Activated effector memory CD4-positive, alpha-beta T cell treated with Interleukin-2 at 50 U/mL for 16 hours (primary cell): ENCODE data around the gene RFLNA.

Source experiments
- DNase-seq: peaks from one replicate; pipeline ENCODE4 v3.0.0-alpha.2; 2020

The RFLNA gene

DNA sequence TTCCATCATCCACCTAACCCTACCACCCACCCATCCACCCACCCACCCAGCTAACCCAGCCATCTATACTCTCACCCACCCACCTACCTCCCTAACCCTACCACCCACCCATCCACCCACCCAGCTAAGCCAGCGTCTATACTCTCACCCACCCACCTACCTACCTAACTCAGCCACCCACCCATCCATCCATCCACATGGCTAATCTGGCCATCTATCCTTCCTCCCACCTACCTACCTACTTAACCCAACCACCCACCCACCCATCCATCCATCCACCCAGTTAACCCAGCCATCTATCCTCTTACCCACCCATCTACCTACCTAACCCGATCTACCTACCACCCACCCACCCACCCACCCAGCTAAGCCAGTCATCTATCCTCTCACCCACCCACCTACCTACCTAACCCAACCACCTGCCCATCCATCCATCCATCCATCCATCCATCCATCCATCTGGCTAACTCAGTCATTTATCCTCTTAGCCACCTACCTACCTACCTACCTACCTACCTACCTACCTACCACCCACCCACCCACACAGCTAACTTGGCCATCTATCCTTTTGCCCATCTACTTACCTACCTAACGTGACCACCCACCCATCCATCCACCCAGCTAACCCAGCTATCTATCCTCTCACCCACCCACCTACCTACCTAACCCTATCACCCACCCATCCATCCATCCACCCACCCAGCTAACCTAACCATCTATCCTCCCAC lies 44.1 kb downstream of the RFLNA start:
- DNase-seq = no peak

DNA sequence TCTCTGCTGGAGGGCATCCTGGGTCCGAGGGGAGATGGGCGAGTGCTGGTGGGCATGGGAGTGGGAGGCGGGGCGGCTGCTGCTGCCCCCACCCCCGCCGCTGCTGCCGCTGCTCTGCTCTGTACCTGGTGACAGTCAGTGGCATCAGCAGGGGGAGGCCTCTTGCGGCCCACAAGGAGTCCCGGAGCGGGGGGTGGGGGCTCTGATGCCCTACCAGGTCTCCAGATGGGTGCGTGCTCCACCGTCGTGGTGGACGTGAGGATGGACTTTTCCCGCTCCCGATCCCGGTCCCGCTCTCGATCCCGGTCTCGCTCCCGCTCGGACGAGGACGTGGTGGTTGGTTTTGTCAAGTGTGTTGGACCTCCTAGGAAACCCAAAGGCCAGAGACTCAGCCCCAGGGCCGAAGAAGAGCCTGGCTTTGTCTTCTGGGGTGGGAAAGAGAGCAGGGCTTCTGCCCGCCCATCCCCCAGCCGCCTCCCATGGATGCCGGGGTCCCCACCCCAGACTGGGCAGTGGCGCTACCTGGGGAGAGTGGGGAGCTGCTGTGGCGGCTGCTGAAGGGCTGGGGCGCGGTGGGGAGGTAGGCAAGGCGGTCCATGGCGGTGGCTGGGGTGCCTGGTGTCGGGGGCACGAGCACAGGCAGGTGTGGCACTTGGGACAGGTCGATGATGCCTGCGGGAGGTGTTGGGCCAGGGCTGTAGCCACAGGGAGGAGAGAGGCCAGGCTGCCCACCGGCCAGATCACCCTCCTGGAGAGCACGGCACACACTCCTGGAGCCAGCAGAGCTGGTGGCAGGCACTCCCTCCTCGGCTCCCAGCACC lies 45.4 kb downstream of the RFLNA start:
- DNase-seq = no peak

DNA sequence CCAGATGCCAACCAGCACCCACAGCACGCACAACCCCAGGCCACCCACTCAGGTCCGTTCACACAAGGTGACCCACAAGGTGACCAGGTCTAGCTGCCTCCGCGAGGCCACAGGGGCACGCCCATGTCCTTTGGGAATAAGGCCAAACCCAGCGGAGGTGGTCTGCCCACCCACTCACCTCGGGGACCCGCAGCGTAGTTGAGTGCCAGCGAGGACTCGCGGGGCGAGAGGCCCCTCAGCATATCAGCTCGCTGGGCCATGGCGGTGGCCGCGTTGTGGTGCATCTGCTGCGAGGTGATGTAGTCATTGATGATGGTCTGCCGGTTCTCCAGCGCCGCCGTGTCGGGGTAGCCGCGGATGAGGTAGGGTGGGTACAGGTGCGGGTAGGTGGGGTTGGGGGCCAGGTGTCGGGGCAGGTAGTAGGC lies 46.8 kb downstream of the RFLNA start:
- DNase-seq = no peak

DNA sequence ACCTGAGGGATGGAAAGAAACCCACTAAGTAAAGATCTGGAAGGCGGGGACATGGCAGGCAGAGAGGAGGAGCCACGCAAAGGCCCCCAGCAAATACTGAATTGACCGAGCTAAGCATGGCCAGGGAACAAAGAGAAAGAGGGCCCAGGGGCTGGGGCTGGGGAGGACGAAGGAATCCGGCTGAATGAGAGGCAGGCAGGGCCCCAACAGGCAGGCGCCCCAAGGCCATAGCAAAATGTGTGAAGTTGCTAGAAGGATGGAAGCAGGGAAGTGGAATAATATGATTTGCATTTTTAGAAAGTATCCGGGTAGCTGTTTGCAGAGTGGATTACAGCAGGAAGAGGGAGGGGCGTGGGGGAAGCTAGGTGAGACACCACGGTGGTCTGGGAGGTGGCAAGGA lies 49.1 kb downstream of the RFLNA start:
- no peak for DNase-seq

DNA sequence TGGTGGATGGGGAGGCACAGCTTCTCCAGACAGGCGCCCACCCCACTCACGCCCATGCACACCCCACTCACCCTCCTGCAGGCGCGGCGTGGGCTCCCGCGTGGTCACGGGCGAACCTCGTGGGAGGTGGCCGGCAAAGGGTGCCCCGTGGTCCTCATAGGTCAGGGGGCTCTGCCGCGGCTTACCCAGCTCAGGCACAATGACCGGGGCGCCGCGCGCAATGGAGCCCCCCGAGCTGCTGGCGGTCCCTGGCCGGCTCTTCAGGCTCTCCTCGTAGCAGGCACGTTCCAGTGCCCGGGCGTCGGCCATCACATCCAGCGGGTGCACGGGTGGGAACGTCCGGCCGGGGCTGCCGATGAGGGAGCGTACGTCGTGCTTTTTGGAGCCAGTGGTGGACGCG lies 49.6 kb downstream of the RFLNA start:
- DNase-seq = no peak

DNA sequence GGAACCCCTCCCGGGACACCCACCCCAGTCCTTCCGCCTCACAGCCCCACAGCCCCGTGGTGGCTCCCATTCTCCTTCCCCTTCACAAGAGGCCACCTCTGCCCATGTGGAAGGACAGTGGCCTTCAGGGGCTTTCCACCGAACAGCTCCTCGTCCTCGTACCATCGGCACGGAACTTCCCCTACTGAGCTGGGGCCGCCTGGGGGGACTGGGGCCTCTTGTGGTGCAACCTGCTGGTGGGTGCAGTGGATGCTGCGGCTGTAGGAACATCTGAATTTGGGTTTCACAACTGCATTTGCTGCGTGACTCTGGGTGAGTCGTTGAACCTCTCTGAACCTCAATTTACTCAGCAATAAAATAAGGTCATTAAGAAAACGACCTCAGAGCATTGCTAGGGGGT lies 50.9 kb downstream of the RFLNA start:
- DNase-seq = no peak

DNA sequence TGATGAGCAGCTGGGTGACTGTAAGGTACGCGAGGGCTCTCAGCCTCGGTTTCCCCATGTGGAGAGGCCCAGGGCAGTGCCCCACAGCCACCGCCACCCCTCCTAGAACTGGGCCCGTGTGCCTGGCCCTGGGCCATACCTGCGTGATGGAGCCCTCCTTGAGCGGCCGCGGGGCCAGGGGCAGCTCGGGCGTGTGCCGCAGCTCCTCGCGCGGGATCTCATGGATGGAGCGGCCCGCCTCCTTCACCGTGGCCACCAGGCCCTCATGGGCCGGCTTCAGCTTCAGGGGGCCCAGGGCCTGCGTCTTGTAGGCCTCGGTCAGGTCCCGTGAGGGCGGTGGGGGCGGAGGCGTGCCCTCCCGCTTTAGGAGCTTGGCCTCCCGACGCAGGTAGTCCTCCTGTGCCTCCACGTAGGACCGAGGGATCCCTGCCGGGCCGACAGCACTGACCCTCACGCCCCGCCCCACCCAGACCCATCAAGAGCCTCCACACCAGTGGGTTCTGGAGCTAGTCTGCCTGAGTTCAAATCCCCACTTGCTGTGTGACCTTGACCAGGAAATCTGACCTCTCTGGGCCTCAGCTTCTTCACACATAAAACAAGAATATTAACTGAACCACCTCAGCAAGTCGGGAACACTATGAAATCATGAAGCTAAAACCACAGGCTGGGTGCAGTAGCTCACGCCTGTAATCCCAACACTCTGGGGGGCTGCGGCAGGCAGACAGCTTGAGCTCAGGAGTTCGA lies 51.7 kb downstream of the RFLNA start:
- DNase-seq = no peak

DNA sequence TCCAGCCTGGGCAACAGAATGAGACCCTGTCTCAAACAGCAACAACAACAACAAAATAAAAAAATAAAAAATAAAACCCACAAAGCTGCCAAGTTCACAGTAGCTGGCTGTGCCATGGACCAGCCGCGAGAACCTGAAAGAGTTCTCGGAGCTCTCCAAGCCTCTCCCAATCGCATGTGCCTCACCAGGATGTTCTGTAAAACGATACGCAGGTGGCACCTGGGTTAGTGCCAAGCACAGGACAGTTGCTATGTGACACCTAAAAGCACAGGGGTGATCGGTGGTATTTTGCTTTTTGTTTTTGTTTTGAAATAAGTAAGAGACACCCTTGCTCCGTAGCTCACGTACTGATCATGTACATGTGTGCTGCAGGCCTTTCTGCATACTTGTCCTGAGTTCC lies 52.4 kb downstream of the RFLNA start:
- no peak for DNase-seq

DNA sequence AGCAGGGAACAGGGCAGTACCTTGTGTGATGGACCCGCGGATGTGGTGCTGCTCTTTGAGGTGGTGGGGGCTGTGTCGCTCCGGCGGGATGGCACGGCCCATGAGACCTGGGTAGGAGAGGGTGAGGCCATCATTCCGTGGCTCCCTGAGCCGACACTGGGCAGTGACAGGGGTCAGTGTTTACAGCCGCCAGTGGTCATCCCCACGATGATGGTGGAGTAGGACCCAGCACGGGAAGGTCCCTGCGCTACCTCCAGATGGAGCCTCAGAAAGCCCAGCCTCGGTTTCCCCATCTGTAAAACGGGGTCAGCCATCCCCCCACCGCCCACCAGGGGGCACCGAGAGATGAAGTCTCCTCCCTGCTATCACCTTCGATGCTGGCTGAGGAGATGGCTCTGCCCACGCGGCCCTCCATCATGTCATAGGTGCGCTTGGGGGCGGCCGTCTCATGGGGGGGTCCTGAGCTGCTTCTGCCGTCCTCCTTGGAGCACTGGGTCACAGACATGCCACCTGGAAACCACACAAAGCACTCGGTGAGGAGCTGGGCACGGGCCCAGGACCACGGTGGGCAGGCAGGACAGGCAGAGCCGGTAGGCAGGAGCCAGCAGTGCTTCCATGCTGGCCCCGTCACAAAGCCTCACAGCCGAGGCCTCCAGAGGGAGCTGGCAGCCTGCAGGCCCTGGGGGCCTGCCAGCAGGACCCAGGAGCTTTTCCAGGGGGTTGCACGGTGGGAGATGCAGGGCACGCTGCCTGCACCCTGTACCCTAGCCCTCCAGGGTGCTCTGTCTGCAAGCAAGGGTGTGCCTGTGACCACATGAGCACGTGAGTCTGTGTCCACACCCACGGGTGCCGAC lies 53.1 kb downstream of the RFLNA start:
- no peak for DNase-seq

DNA sequence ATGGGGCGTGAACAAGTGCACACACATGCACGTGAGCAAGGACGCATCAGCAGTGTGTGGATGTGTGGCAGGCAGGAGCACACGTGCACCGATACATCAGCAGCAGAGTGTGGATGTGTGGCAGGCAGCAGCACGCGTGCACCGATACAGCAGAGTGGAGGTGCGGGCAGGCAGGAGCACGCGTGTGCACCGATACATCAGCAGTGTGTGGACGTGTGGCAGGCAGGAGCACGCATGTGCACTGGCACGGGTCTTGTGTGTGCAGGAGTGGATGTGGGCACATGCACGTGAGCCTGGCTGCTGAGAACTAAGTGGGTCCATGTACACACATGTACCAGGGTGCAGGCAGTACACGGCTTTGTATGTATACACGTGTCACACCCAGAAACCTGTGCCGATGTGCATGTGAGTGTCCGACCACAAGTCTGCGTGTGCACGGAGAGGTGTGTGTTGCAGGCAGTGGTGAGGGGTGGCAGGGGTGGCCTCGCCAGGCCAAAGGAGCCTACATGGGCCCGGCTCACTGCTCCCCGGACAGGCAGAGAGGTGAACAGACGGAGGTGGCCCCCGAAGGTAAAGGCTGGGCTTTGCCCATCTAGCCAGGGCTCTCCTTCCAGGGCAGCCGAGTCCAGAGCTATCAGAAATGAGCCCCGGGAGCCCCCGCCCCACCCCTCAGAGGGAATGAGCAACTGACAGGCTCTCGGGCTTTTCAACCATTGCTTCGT lies 53.9 kb downstream of the RFLNA start:
- DNase-seq = no peak

DNA sequence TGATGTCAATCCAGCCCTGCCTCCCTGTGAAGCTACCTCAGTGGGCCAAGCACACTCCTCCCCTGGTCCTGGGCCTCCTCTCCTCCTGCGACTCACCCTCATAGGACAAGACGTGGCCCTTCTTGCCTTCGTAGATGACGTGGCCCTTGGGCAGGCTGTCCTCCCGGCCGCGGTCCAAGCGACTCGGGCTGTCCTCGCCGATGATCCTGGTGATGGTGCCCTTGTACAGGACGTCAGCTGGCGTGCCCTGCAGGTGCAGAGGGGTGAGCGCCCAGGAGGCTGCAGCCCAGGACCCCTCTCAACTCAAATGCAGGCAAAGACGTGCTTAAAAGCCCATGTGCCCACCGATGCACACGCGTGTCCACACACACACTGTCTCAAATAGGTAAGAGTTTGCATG lies 55.6 kb downstream of the RFLNA start:
- no peak for DNase-seq

DNA sequence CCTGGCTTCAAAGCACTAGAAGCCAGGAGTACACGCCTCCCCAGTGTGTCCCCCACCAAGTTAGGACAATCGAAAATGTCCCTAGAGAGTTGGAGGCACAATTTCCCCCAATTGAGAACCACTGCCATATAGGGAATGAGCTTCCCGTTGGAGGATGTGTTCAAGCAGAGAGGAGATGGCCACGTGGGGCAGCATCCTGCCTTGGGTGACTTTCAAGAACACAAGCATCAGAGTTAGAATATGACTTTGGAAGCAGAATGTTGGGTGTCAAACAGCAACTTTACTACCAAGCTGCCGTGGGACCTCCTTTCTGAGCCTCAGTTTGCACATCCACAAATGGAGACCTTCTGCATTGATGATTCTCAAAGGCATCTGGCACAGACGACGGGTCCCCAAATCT lies 56.5 kb downstream of the RFLNA start:
- no peak for DNase-seq

DNA sequence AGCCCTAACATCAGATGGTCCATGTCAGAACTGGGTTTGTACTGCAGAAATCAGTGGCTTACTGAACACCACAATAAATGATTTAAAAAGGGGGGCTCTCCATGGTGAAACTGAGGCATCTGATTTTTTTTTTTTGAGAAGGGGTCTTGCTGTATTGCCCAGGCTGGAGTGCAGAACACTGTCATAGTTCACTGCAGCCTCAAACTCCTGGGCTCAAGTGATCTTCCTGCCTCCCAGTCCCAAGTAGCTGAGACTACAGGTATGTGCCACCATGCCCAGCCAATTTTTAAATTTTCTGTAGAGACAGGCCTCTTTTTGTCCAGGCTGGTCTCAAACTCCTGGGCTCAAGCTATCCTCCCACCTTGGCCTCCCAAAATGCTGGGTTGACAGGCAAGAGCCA lies 57.4 kb downstream of the RFLNA start:
- no peak for DNase-seq

DNA sequence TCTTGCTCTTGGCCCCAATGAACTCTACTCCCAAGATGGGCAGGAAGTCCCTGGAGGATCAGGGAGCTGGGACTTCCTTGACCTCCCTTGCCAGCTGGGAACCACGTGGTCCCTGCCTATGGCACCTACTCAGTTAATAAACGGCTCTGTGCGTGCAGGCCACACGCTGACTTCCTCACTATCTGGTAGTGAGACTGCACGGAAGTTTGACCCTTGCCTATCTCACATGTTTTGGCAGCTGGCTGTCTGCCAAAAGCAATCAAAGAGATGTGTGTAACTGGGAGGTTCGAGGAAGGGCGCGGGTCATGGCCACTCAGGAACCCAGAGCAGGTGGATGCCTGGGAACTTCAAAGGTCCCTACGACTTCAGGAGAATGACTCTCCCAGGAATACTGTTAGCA lies 57.9 kb downstream of the RFLNA start:
- DNase-seq = no peak

DNA sequence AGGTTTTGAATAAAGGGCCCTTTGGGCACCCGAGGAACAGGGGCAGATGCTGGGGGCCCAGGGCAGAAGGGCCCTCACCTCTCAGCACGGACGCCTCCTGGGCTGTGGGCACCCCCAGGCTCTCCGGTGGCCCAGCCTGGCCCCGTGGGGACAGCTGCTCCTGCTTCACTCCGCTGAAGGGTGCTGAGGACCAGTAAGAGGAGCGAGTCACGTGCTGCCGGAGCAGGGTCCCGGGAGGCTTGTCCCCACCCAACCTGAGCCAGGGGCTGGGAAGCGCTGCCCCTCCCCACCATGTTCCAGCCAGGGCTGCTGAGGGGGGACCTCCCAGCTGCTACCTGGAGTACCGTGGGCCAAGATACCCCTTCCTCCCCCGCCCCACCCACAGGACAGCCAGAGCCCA lies 59.5 kb downstream of the RFLNA start:
- DNase-seq = no peak

DNA sequence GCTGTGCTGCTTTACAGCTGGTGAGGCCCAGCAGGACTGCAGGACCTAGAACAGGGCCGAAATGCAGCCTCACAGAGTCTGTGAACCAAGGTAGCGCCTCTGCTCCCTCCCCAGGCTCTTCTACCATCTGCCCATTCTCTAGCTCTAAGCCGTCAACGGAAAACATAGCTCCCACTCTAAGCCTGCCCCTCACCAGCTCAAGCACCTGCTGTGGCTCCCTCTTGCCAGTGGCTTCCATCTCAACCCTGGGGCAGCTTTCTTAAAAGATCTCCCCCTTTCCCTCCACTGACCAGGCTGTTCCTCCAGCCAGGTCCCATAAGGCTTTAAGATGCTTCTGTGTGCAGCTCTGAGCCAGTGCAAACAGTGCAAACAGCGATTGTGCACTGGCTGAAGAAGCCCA lies 61.3 kb downstream of the RFLNA start:
- no peak for DNase-seq

DNA sequence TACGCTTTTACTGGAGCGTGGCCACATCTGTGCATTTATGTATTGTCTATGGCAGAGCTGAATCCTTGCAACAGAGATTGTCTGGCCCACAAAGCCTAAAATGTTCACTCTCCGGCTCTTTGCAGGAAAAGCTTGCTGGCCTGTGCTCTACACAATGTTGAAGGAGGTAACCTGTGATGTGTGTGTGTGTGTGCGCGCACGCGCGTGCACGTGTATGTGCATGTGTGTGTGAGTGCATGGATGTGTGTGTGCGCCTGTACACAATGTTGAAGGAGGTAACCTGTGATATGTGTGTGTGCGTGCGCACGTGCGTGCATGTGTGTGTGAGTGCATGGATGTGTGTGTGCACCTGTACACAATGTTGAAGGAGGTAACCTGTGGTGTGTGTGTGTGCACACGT lies 62.7 kb downstream of the RFLNA start:
- no peak for DNase-seq

DNA sequence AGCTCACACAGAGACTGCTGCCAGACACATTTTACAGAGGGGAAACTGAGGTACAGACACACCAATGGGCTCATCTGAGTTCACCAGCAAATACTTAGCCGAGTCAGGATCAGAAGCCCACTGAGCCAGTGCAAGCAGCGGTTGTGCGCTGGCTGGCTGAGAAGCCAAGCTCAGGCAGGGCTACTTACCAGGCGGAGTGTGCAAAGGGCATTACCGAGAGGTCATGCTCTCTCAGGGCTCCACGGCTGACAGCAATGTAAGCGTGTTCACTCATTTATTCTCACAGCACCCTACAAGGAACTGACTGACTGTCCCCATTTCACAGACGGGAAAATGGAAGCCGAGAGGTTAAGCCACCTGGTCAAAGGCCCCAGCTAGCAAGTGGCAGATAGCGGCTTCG lies 63.7 kb downstream of the RFLNA start:
- DNase-seq = no peak

DNA sequence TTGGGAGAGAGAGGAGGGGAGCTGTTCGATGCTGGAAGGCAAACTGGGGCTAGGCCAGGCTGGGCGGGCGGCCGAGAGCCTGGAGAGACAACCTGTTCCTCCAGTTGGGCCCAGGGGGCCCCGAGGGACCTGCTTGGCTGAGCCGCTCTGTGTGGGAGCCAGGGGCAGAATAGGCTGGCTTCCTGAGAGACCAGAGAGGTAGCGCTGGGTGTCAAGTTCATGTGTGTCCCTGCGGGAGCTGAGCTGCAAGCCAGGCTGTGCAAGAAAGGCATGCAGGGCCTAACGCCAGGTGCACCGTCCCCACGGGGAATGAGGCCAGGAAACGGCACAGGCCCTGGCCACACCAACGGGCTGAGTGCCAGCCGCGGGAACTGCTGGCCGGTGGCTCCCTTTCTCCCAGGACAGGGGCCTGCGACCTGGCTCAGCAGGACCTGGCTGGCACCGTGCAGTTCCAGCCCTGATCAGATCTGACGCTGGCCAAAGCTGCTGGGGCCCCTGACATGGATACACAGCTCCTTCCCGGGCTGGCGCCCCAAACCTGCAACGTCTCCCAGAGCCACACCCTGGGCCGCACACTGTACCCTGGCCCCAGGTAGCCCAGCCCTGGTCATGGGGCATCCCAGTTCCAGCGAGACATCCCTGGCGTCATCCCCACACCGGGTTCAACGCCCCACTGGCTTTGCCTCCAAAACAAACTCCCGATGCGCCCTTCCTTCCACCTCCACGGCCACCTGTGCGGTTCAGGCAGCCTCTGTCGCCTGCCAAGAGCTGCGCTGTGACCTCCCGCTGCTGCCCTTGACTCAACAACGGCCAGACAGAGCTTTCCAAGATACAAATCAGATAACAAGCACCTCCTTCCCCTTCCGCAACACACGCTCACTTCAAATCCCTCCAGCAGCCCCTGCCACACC lies 65.0 kb downstream of the RFLNA start:
- no peak for DNase-seq

DNA sequence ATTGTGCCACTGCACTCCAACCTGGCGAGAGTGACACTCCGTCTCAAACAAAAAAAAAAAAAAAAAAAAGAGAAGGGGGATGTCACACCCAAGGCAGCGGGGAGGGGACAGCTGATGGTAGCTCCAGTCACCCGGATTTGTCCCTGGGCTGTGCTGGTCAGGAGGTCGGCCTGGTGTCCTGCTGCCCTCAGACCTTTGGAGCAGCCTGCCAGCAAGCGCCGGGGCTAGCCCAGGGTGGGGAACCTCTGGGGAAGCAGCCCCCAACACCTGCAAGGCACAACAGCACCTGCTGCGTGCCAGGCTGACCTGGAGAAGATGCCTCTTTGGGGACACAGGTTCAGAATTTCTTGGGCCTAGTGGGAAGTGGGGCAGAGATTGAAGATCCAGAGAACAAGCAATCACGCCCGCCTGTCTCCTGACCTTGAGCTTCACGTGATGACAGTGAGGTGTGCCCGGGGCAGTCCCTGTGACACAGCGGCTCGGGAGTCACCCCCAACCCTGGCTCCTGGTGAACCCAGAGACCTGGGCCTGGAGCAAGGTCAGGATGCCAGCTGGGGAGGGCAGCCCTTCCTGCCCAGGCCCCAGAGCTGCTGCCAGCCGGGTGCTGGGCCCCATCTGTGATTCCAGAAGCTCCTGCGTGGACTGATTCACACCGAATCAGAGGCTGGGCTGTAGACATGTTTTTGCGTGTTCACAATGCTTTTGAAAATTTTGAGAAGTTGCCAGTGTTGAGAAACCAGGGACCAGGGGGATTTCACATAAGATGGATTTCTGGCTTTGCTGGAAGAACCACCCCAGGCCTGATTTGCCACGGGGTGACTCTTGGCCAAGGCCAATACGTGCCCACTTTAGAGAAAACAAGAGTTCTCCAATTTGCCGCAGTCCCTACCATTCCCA lies 66.4 kb downstream of the RFLNA start:
- DNase-seq = no peak
